Naive B cell (primary cell): ENCODE measurements around the gene FZD1. TPM values are rescaled to one million over a fixed set of nuclear protein-coding genes. Genes with fewer than 3 reads are reported as not detected.
A peak's percentile ranks its signal among the peaks of the same experiment; 100 is the strongest.

Experiments used
- ATAC-seq, 2 donors: fragments of 150-1000 bp; cut with Tn5 transposase; 2 replicates each; pipeline ENCODE4 v1.10.0; 2021; ENCODE audit warnings: low read depth in 2 of 2, mild to moderate bottlenecking in 2 of 2, moderate library complexity in 2 of 2
- DNase-seq: peaks from one replicate; pipeline ENCODE4 v3.0.0; 2022
- H3K27ac Mint-ChIP-seq, 6 donors: one replicate each; pipeline ENCODE4 v1.8.0; 2020 to 2022; ENCODE audit warnings: mild to moderate bottlenecking in 6 of 6, mixed read lengths in 6 of 6, moderate library complexity in 5 of 6, inconsistent platforms in 2 of 6
- H3K27me3 Mint-ChIP-seq, 3 donors: one replicate each; pipeline ENCODE4 v1.8.0; 2021 to 2022; ENCODE audit warnings: mixed read lengths in 3 of 3, mild to moderate bottlenecking in 1 of 3
- H3K36me3 Mint-ChIP-seq, 2 donors: one replicate each; pipeline ENCODE4 v1.8.0; 2020 to 2022; ENCODE audit warnings: mixed read lengths in 2 of 2, inconsistent platforms in 1 of 2, mild to moderate bottlenecking in 1 of 2
- H3K4me1 Mint-ChIP-seq, 3 donors: one replicate each; pipeline ENCODE4 v1.8.0; 2020 to 2022; ENCODE audit warnings: mixed read lengths in 3 of 3, inconsistent platforms in 1 of 3, mild to moderate bottlenecking in 1 of 3, moderate library complexity in 1 of 3
- H3K4me3 Mint-ChIP-seq, 8 donors: one replicate each; pipeline ENCODE4 v1.8.0; 2020 to 2022; ENCODE audit warnings: mild to moderate bottlenecking in 8 of 8, mixed read lengths in 8 of 8, moderate library complexity in 8 of 8, inconsistent platforms in 2 of 8
- H3K9me3 Mint-ChIP-seq, 7 donors: one replicate each; pipeline ENCODE4 v1.8.0; 2020 to 2022; ENCODE audit warnings: mixed read lengths in 7 of 7, mild to moderate bottlenecking in 5 of 7, inconsistent platforms in 2 of 7, moderate library complexity in 1 of 7
- polyA plus RNA-seq, 6 donors: library from polyadenylated mRNA; unstranded; fragments of 300-500 nt; fragmentation: Illumina TruSeq; gene quantifications; one replicate each; pipeline ENCODE4 v1.2.3, GENCODE V29; 2021; ENCODE audit warnings: low read depth in 6 of 6

Gene FZD1
- under 1 TPM in 3 of 6 donors, not detected in 3; 0.03 to 0.08 (median 0.04) TPM for polyA plus RNA-seq

- Mint-ChIP-seq H3K27ac (peak within 1 kb of the TSS in 1 of 6 donors; percentile 76), H3K4me3 (peak within 1 kb of the TSS; percentile 89 to 95 (median 93)), H3K27me3 (peaks cover 43 to 47% (median 47%) of the 10 kb centered on the region in 3 donors), H3K9me3 (no peaks in the 10 kb centered on the region), H3K4me1 (peaks cover 13 to 19% (median 17%) of the 10 kb centered on the region in 3 donors), H3K36me3 (no peaks in the 10 kb centered on the region)
- ATAC-seq (peak; percentile 59 to 69), DNase-seq (peak; percentile 30)
Measured at GRCh38 chr7:91264046-91264923, at the start of gene FZD1. FZD1 (plus strand) TSS chr7:91264433; CDS start chr7:91264881, 448 bp downstream.

- H3K4me1 Mint-ChIP-seq, result no peaks in the 10 kb centered on the region
- ATAC-seq (no peak), DNase-seq (no peak)
- H3K27me3 Mint-ChIP-seq, result peaks cover 0 to 5% (median 0%) of the 10 kb centered on the region in 3 donors
- no peak overlapping the region for H3K27ac Mint-ChIP-seq
- H3K36me3 Mint-ChIP-seq, result no peaks in the 10 kb centered on the region
- no peak overlapping the region for H3K4me3 Mint-ChIP-seq
- H3K9me3 Mint-ChIP-seq, result peaks cover 0 to 4% (median 0%) of the 10 kb centered on the region in 7 donors
Measured at GRCh38 chr7:91226411-91226810, 37.8 kb upstream of the FZD1 start.

- ATAC-seq (no peak), DNase-seq (no peak)
- peaks cover 0 to 12% (median 0%) of the 10 kb centered on the region in 3 donors for H3K27me3 Mint-ChIP-seq
- H3K27ac Mint-ChIP-seq, result no peak overlapping the region
- H3K9me3 Mint-ChIP-seq, result peaks cover 0 to 4% (median 0%) of the 10 kb centered on the region in 7 donors
- no peaks in the 10 kb centered on the region for H3K36me3 Mint-ChIP-seq
- no peaks in the 10 kb centered on the region for H3K4me1 Mint-ChIP-seq
- no peak overlapping the region for H3K4me3 Mint-ChIP-seq
Measured at GRCh38 chr7:91228327-91228726, 35.9 kb upstream of the FZD1 start.

GRCh38 chr7:91228927-91229558 lies 35.2 kb upstream of the FZD1 start:
- Mint-ChIP-seq H3K27me3 (peaks cover 0 to 19% (median 7%) of the 10 kb centered on the region in 3 donors), H3K36me3 (no peaks in the 10 kb centered on the region), H3K27ac (no peak overlapping the region), H3K4me1 (no peaks in the 10 kb centered on the region), H3K9me3 (peaks cover 0 to 4% (median 0%) of the 10 kb centered on the region in 7 donors), H3K4me3 (no peak overlapping the region)
- DNase-seq, result no peak
- no peak for ATAC-seq

- DNase-seq (no peak), ATAC-seq (no peak)
- Mint-ChIP-seq H3K4me3 (no peak overlapping the region), H3K27ac (no peak overlapping the region), H3K36me3 (no peaks in the 10 kb centered on the region), H3K9me3 (peaks cover 0 to 4% (median 0%) of the 10 kb centered on the region in 7 donors), H3K4me1 (no peaks in the 10 kb centered on the region), H3K27me3 (peaks cover 0 to 23% (median 8%) of the 10 kb centered on the region in 3 donors)
Measured at GRCh38 chr7:91230100-91230499, 34.1 kb upstream of the FZD1 start.

- Mint-ChIP-seq H3K4me3 (no peak overlapping the region), H3K36me3 (no peaks in the 10 kb centered on the region), H3K9me3 (peaks cover 0 to 4% (median 0%) of the 10 kb centered on the region in 7 donors), H3K27me3 (peaks cover 0 to 23% (median 8%) of the 10 kb centered on the region in 3 donors), H3K4me1 (no peaks in the 10 kb centered on the region), H3K27ac (no peak overlapping the region)
- DNase-seq, result no peak
- ATAC-seq, result no peak
Measured at GRCh38 chr7:91230503-91230902, 33.7 kb upstream of the FZD1 start.

GRCh38 chr7:91233212-91233611 lies 31.0 kb upstream of the FZD1 start:
- no peaks in the 10 kb centered on the region for H3K9me3 Mint-ChIP-seq
- no peaks in the 10 kb centered on the region for H3K36me3 Mint-ChIP-seq
- DNase-seq, result no peak
- peaks cover 0 to 18% (median 8%) of the 10 kb centered on the region in 3 donors for H3K27me3 Mint-ChIP-seq
- ATAC-seq, result no peak
- H3K4me1 Mint-ChIP-seq, result no peaks in the 10 kb centered on the region
- H3K27ac Mint-ChIP-seq, result no peak overlapping the region
- H3K4me3 Mint-ChIP-seq, result no peak overlapping the region

DNA sequence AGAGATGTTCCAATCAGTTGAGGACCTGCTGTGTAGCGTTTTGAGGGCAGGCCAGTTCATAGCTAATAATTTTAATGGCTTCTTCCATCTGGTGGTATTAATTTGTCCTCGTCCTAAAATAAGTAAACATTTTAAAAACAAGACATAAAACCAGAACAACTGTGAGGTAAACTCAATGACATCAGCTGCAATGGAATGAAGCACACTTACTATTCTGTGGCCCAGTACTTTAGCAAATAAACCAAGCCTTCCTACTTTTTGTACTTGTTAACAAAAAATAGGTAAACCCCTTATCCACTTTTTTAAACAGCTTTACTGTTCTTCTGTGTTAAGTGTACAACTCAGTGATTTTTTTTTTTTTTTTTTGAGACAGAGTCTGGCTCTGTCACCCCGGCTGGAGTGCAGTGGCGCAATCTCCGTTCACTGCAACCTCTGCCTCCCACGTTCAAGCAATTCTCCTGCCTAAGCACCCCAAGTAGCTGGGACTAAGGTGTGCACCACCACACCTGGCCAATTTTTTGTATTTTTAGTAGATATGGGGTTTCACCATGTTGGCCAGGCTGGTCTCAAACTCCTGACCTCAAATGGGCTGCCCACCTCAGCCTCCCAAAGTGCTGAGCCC lies 28.9 kb upstream of the FZD1 start:
- Mint-ChIP-seq H3K9me3 (no peaks in the 10 kb centered on the region), H3K27me3 (peaks cover 0 to 18% (median 8%) of the 10 kb centered on the region in 3 donors), H3K27ac (no peak overlapping the region), H3K36me3 (no peaks in the 10 kb centered on the region), H3K4me1 (no peaks in the 10 kb centered on the region), H3K4me3 (no peak overlapping the region)
- DNase-seq (no peak), ATAC-seq (no peak)

DNA sequence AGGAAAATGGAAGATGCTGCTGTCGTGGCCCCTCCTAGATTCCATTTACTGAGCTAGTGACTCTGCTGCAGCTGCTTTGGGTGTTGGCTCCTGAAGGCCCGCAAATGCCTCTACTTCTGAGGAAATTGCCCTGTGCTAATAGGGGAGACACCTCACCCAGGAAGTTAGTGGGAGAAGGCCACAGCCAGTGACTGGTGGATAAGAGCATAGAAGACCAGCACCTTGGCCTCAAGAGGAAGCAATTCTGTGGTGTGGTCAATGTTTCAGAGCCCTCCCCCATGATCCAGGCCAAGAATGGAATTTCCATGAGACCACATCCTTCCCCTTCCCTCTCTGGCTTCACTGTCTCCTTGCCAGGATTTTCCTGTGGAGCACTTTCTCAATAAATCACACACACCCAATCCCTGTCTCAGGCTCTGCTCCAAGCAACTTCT lies 25.0 kb upstream of the FZD1 start:
- Mint-ChIP-seq H3K36me3 (no peaks in the 10 kb centered on the region), H3K27me3 (peaks cover 0 to 2% (median 0%) of the 10 kb centered on the region in 3 donors), H3K9me3 (no peaks in the 10 kb centered on the region), H3K4me1 (no peaks in the 10 kb centered on the region), H3K4me3 (no peak overlapping the region), H3K27ac (no peak overlapping the region)
- ATAC-seq (no peak), DNase-seq (no peak)

DNA sequence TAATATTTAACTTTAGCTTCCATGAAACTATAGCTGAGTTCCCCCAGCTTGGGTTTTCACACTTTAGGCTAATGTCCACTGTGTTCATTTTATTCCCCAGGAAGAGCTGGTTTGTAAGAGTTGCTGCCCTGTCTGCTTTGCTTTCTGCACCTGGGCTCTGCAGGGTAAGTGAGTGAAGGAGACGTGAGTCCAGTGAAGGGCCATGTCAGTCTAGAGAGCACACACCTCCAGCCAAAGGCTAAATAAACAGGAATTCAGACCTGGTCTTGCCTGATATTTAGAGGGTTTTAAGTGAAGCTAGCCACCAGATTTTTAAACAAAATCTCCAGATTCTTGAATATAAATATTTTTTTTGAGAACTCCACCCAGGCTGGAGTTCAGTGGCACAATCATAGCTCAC lies 24.5 kb upstream of the FZD1 start:
- no peak for ATAC-seq
- Mint-ChIP-seq H3K36me3 (no peaks in the 10 kb centered on the region), H3K27ac (no peak overlapping the region), H3K4me1 (no peaks in the 10 kb centered on the region), H3K27me3 (no peaks in the 10 kb centered on the region), H3K4me3 (no peak overlapping the region), H3K9me3 (no peaks in the 10 kb centered on the region)
- no peak for DNase-seq

DNA sequence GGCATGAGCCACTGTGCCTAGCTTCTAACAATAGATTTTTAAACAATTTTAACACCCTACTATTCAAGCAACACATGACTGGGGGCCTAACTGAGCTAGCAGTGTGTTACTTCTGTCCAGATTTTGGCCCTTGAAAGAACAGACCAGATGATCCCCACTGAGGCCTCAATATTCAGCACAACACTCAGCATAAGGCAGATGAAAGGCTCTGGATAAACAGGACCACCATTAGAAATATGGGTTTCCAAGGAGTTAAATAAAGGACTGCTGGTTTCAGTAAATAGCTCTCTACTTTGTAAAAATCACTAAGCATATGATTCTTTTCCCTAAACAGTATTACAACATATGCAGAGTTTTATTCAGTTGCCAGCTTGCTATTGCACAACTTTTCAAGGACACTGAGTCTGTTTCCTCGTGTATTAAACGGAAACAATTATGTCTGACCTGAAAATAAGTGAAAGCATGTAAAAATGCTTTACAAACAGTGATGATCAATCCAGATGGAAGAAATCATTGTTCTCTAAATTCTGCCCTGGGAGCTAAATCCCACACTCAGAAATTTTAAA lies 23.8 kb upstream of the FZD1 start:
- Mint-ChIP-seq H3K27ac (no peak overlapping the region), H3K4me1 (no peaks in the 10 kb centered on the region), H3K4me3 (no peak overlapping the region), H3K27me3 (no peaks in the 10 kb centered on the region), H3K9me3 (no peaks in the 10 kb centered on the region), H3K36me3 (no peaks in the 10 kb centered on the region)
- ATAC-seq (no peak), DNase-seq (no peak)

DNA sequence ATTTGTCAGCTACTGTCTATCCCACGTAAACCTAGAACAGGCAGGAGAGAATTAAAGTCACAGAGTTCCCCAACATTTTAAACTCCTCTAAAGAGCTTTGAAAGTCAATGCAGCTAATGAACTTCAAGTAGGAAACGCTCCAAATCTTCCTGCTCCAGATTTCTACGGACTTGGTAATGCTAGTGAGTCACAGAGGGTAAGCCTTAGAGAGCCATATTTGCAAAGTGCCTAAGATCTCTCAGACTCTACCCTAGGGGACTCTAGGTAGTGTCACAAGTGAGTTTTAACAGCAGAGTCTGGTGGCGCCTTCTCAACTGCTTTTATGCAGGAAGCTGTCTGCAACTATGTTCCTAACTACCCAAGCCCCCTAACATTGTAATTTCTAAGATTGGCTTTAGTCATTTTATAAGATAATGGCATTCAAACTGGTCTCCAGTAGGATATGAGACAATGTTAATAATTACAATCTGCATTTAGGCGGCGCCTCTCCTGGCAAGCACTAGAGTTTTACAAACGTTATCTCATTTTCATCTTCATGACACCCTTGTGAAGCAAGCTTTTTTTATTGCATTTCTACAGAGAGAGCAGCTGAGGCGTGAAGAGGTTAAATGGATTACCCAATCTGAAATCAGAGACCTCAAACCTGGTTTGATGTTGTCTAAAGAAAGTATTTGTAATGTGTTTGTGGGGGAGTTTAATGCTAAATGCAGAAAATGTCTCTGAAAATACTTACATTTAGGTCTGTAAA lies 22.0 kb upstream of the FZD1 start:
- ATAC-seq (no peak), DNase-seq (no peak)
- no peak overlapping the region for H3K4me3 Mint-ChIP-seq
- H3K27me3 Mint-ChIP-seq, result no peaks in the 10 kb centered on the region
- H3K27ac Mint-ChIP-seq, result no peak overlapping the region
- H3K36me3 Mint-ChIP-seq, result no peaks in the 10 kb centered on the region
- H3K4me1 Mint-ChIP-seq, result no peaks in the 10 kb centered on the region
- H3K9me3 Mint-ChIP-seq, result no peaks in the 10 kb centered on the region
